ENCODE results near the gene C17orf113.
"Not testable (repeated sequence)": the region's sequence is repeated elsewhere in the genome, so short reads cannot be mapped to it uniquely, and the experiment has no call there.

The C17orf113 gene

GRCh38 chr17:42016411-42016831, 34.0 kb downstream of the C17orf113 start:
- DNase-seq: no peak

GRCh38 chr17:42013740-42014139, 36.7 kb downstream of the C17orf113 start:
- not testable (repeated sequence) for DNase-seq

GRCh38 chr17:42012363-42012762, 38.0 kb downstream of the C17orf113 start:
- not testable (repeated sequence) for DNase-seq

GRCh38 chr17:42010898-42011516, 39.4 kb downstream of the C17orf113 start:
- DNase-seq: no peak

DNA sequence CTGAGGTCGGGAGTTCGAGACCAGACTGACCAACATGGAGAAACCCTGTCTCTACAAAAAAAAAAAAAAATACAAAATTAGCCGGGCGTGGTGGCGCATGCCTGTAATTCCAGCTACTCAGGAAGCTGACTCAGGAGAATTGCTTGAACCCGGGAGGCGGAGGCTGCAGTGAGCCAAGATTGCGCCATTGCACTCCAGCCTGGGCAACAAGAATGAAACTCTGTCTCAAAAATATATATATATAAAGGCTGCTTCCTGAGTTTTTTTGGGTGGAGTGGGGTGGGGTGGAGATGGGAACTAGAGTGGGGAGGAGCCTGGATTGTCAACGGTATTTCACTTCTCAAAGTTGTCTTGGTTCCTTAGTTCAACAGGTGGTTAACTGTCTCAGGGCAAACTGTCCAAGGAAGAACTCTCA, 40.1 kb downstream of the C17orf113 start:
- DNase-seq: not testable (repeated sequence)

DNA sequence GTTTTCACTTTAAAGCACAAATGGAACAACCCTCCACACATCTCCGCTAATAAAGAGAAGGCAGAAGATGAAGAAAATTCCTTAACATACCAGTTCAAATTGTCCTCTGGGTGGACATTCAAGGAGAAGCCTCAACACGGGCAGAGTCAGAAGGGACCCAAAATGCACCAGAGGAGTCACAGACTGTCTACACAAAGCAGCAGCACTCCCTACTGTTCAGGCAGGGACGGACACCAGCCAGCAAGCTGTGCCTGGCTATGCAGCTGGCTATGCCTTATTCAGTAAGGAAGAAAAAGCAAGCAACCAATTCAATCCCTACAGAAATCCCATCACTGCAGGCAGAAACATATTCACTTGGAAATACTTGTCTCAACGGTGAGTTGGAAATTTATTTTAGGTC, 41.2 kb downstream of the C17orf113 start:
- no peak for DNase-seq

- no peak for DNase-seq
Measured at GRCh38 chr17:42005166-42005565, 45.2 kb downstream of the C17orf113 start.

DNA sequence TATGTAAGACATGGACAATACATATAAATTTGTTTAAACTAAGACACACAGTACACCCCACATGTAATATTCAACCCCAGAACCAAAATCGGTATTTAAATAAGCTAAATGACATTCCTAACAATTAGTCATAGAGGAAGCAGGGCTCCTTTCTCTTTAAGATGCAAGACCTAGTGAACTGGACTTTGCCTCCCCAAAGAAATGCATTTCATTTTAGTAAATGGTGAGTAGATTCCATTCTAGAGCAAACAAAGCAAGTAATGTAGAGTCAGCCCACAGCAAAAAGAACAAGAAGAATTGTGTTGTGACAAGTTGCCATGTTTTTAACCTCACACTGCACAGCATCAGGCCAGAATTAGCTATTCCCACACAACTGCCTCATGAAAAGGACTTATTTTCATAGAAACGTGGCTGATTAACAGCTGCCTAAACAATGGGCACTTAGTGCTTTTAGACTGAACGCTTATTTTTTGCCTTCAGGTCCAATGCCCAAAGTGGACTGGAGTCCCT, 47.6 kb downstream of the C17orf113 start:
- DNase-seq: no peak

- DNase-seq: no peak
Measured at GRCh38 chr17:42002175-42002791, 48.1 kb downstream of the C17orf113 start.

- DNase-seq: no peak
Measured at GRCh38 chr17:42001729-42002128, 48.7 kb downstream of the C17orf113 start.

DNA sequence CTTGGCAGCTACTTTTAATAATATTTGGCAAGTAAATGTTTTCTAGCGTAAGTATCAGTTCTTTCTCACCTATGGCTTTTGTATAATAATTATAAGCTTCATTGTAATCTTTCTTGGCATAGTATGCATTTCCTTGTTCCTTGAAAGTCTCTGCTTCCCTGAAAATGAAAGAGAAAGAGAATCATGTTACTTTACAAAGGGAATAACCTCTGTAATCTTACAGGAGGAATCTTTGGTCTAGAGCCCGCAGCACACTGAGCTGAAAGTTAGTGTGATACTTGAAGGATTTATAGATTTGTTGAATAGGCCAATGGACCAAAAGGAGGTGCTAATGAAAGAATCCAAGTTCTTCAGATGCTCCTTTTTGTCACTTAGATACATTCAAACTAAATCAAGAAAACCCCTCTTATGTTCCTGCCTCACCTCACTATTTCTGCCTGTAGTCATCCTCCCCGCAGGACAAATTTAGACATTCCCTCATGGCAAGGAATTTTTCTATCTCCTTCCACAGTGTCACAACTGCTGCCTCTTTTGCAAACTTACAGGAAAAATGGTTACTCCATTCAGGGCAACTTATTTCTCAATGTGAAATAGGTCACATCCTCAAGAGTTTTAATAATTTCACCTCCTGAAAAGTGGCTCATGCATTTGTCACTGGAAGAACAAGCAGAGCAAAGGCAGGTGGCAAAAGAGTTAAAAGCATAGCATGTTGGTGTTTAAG, 49.8 kb downstream of the C17orf113 start:
- no peak for DNase-seq

DNA sequence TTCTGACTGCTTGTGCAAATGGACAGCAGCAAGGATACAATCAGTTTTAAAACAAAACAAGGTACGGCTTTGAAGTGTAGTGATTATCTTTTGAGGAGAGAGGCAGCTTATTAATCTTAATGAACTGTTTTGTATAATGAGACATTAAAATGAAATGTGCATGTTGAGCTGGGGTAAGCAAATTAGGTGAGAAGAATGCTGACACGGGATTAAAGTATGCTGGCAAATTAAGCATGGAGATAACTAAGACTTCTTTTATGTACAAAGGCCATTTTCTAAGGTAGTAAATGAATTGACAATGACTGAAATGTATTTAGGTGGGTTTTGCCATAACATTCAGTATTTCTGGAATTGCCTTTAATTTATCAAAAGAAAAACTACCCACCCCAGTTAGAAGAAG, 51.9 kb downstream of the C17orf113 start:
- DNase-seq: no peak

GRCh38 chr17:41996855-41997164, 53.6 kb downstream of the C17orf113 start:
- DNase-seq: no peak

DNA sequence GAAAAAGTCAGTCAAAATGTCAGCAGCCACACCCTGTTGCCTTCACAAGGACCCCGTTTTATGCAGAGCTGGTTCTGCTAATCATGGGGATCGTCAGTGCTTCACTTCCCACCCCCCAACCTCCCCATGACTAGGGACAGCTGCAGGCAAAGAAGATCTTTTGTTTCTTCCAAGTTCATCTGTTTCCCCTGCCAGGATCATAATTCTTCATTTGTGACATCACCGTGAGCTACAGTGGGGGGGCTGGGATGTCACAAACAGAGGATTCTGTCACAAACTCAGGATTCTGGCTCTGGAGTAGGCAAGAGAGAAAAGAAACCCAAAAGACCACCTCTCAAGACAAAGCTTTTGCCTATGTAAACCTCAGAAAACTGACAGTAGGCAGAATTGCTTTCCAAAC, 57.8 kb downstream of the C17orf113 start:
- no peak for DNase-seq

DNA sequence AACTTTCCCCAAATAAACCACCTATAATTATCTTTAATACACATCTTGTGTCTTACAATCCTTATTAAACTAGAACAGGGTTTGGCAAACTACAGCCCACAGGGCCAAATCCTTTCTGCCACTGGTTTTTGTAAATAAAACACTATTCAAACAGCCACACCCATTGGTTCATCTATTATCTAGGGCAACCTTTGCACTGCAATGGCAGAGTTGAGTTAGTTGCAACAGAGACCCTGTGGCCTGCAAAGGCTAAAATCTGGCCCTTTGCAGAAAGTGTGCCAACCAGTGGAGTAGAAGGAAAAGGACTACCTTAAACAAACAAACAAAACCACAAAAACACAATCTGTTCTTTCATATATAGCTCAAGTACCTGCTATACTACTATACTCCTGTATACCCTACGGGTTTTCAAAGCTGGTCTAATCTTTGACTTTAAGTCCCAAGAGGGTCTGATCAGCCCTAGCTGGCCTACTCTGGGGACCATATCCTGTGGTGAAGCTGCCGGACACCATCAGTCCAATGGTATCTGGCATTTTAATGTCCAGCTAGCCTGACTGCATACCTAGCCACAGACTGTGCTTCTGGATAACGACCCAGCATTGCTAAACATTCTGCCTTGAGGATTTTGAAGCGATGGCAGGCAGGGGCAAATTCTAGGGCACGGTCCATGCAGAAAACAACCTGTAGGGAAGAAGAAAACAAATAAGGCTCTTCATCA, 60.5 kb downstream of the C17orf113 start:
- no peak for DNase-seq

DNA sequence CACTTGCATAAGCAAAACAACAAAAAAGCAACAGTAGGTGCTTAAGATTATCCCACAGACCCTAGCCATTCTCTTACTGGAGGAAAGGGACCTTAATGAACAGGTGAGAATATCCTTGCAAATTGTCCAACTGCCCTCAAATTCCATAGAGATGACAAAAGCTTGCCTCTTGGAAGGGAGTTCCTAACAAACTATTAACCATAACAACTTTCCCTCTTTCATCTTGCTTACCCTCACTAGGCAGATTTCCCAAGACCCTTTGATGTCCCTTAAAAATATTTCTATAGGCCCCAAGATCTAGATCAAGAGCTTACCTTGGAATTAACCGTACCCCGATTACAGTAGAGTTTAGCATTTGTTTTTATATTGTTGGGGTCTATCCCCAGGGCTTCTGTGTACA, 62.0 kb downstream of the C17orf113 start:
- DNase-seq: no peak

Data from GDM1 (cell line).